ENCODE measurements around the gene IL32.
"Not testable (repeated sequence)": the region's sequence is repeated elsewhere in the genome, so short reads cannot be mapped to it uniquely, and the experiment has no call there.

The IL32 gene

DNA sequence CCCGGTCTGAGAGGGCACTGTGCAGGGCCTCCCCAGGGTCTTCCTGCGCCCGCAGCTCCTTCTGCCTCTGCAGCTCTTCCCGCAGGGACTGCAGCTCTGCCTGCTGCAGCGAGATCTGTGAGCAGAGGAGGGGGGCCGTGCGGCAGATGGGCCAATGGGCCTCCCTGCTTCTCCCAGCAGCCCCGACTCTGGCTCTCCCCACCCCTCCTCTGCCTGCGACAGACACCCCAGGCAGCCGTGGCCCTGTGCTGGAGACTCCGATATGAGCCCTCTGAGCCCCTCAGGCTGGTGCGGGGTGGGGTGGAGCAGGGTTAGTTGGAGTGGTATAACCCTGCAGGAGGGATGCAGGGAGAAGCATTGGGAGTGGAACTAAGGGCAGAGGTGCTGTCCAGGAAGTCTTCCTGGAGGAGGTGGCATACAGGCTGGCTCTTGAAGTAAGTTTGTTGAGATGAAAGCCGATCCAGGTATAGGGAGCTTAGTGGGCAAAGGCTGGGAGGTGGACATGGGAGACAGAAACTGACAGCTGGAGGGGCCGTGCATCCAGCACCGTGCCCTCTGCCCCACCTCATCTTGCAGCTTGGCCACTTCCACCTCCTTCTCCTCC, 36.6 kb upstream of the IL32 start:
- no peak for DNase-seq

DNA sequence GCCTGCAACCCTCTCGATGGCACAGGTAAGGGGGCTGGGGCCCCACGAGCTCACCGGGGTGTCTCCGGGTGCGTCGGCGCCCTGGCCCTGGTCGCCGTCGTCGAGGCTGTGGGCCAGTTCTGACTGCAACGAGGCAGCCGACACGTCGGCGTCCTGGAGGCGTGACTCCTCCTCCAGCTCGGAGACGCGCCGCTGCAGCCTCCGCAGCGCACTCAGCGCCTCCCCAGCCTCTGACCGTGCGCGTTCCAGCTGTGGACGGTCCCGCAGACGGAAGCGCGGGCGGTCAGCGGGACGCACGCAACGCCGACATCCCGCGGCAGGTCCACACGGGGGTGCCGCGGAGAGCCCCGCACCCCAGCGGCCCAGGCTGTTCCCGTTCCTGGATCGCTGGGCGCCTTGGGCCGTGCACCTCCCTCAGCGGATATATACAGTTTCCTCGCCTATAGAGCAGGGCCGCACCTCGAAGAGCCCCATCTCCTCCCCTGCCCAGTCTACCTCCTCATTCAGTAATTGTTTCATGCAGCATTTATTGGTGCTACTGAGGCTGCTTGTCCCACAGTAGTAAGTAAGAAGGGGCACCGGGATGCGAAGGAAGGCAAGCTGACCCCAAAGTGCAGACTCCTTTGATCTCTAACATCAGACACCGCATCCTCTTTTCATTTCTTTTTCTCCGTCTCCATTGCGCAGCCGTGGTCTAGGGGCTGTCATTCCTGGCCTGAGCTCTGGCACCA, 35.8 kb upstream of the IL32 start:
- peak; percentile 38 for DNase-seq

DNA sequence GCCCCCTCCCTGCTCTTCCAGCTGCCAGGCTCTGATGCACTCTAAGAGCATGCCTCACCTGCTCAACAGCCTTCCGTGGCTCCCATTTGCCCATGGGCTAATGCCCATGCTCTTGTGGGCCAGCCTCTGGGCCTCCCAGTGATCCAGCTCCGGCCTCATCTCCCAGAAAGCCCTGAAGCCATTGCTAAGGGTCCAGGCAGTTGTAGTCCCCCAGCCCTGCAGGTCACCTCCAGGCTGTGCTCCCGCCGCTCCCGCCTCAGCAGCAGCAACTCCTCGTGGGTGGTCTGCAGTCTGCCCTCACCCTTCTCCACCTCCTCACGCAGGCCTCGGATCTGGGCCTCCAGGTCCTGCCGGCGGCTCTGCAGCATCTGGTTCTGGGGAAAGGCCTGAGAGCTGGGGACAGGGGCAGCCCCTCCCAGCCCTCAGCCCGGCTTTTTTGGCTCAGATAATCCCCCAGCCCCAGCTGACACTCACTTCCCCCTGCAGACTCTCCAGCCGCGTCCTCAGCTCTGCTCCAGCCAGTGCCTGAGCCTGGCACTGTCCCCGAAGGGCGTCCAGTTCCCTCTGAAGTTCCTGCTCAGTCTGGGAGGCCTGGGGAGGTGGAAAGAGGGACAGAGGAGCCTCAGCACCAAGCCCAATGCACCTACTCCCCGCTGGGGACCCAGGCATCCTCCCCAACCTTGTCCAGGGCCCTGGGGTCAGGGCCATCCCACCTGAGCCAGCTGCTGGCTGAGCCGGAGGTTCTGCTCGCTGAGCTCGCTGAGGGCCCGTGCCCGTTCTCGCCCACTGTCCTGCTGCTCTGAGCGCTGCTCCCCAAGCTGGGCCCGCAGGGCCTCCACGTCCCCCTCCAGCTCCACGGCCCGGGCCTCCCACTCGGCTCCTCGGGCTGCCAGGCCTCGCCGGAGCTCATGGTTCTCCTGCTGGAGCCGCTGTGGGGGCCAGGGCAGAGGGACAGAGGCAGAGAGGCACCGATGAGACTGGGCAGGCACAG, 34.9 kb upstream of the IL32 start:
- DNase-seq = no peak

DNA sequence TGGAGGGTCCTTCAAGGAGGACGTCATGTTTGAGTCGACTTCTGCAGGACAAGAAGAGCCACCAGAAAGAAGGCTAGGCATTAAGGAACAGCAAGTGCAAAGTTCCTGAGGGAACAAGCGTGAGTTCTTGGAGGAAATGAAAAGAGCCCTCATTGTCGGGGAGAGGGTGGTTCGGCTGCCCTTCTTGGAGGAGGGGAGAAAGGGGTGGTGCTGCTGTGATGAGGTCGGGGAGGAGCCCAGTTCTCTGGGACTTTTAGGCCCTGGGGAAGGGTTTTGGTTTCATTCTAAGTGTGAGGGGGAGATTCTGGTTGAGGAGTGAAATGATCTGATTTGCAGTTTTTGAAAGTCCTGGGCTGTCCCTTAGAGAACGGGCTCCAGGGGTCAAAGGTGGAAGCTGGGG, 32.8 kb upstream of the IL32 start:
- DNase-seq = no peak

DNA sequence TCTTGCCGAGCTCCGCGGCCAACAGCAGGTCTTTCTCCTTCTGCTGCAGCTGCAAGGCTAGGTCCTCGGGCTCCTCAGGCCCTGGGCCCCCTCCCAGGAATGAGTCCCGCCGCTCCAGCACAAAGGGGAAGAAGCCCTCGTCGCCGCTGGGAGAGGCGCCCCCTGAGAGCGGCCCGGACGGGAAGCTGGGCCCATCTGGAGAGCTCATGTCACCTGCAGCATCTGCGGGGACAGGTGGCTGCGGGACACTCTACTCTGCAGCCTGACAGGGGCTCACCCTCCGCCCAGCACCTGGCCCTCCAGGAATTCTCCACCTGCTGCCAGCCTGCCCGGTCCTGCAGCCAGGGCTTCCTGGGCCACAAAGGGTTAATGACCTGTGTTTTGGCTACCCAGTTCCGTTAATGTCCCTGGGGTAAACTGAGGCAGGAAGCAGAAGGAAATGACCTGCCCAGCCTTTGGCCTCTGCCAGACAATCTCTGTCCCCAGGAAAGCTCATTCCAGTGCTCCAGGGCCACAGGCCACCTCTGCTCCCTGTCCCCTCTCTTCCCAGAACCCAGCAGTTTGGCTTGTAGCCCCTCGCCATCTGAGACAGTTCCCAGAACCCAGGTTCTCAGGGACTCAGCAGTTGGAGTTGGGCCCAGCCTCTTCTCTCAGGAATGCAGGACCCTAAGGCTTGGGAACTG, 30.0 kb upstream of the IL32 start:
- no peak for DNase-seq

DNA sequence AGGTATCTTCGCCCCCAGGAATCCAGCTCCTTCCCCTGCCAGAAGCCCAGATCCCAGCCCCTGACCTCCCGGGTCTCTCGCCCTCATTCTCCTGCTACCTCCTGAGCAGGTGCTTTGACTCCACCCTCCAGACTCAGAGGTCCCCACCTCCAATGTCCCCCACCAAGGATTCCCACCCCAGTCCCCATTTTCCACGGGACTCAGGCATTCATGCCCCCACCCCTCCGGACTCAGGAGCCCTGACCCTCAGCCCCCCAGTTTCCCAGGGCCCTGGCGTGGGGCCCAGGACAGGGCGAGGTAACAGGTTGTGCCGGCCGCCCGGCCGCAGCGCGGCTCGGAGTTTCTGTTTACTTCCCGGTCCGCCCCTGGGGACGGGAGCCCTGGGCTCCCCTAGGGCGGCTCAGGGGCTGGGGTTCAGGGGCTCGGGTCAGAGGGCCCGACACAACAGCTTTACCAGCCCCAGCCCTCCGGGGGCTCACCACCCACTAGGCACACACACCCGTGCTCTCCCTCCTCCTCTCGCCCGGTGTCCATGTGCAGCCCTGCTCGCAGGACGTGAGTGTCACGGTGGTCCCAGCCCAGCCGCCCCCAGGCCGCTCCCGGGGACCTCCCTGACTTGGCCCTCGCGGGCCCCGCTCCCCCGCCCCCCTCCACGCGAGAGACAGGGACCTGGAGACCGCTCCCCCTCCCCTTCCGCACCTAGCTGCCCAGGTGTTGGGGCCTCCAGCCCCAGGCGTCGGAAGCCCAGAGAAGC, 29.3 kb upstream of the IL32 start:
- no peak for DNase-seq

DNA sequence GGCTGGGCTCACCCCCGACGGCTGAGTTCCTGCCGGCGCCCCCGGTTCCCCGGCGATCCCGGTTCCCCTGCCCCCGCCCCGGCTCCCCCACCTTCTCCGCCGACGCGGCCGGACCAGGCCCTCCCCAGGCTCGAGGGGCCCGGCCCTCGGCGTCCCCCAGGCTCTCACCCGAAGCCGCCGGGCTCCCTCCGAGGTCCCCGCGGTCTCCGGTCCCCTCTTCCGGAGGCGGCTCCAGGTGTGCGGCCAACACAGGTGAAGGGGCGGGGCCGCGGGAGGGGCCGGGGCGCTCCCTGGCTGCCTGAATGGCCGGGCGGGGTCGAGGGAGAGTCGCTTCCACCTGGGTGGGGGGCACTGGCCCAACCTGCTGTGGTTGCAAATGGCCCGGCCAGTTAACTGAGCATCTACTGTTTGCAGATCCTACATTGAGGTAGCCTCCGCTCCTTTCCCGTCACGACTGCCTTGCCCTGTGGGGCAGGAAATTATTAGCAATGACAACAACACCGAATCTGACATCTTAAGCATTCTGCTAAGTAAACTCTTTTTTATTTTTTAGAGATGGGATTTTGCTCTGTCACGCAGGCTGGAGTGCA, 28.6 kb upstream of the IL32 start, which contains the start of gene BICDL2:
BICDL2 (minus strand) TSS at position 219 of the 590 bp plus-strand sequence. CDS start 1,448 bp downstream, outside the sequence.
- no peak for DNase-seq

DNA sequence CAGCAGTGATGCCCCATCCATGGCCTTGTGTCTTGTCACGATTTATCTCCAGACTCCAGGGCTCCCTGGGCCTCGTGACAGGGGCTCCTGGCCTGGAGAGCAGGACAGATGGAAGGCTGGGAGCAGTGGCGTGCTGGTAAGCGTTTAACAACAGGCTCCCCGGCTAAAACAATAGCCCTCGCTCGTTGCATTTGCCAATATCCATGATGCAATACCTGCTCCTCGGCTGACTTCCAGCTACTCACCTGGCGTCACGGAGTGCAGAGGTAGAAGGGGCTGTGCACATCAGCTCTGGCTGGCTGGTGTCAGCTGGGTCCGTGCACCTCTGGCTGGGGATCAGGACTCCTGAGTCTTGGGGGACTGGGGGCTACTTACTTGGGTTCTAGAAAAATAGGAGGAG, 27.2 kb upstream of the IL32 start:
- DNase-seq = no peak

DNA sequence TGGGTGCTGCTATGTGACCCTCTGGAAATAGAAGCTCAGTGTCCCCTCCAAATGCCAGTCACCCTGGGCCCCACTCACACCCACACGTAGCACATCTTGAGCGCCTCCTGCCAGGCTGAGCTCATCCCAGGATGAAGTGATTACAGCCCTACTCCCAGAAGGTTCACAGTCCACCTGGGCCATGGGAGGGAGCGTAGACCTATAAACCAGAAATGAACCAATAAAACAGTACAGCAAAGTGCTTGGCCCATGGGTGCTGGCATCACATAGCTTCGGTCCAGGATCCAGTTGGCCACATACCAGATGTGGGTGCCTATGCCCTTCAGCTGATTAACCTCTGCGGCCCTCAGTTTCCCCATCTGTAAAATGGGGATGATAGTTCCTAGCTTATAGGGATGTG, 26.5 kb upstream of the IL32 start:
- no peak for DNase-seq

DNA sequence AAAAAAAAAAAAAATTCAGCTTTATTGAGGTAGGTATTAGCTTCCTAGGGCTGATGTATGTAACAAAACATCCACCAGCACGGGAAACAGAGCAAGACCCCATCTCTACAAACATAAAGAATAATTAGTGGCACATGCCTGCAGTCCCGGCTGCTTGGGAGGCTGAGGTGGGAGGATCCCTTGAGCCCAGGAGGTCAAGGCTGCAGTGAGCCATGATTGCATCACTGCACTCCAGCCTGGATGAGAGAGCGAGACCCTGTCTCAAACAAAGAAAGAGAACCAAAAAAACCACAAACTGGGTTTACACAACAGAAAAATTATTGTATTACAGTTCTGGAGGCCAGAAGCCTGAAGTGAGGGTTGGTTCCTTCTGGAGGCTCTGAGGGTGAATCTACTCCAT, 23.1 kb upstream of the IL32 start:
- DNase-seq = no peak

DNA sequence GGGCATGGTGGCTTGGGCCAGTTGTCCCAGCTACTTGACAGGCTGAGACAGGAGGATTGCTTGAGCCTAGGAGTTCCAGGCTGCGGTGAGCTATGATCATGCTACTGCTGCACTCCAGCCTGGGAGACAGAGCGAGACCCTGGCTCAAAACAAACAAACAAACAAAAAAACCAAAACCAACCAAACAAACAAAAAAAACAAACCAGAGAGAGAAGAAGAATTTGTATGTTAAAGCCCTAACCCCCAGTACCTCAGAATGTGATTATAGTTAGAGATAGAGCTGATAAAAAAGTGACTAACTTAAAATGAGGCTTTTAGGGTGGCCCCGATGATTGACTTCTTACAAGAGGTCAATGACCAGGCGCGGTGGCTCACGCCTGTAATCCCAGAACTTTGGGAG, 20.7 kb upstream of the IL32 start:
- no peak for DNase-seq

DNA sequence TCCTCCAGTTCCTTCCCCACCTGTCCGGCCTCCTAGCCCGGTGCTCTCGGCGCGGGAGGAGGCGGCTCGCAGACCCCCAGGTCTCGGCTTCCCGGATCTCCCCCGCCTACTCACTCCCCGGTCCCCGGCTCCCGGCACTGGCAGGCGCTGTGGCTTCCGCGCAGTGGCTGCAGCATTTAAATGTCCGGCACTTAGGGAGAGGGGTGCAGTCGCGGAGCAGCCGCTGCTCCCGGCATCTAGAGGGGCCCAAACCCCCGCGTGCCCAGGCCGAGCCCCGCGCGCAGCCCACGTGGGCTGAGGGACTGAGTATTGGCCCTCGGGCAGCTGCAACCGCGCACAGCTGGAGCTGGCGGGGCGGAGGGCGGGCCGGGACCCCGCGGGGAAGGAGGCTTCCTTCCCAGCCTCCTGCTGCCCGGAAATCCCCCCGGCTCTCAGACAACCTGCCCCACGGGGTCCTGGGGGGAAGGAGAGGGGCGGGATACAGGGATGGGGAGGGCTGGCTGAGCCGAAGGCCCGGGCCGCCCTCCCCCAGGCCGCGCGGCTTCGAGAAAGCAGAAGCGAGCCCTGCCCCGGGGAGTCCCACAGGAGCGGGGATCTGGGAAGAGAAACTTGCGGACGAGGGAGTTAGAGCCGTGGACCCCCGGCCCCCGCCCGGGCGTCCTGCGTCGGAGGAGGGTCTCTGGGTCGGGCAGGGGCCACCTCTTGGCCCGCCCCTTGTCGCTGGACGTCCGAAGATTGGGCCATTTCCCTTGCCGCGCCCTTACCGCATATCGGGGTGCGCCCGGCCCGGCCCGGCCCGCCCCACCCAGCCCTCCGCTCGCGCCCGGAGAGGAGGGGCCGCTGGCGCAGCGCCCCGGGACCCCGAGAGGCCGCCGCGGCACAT, 19.4 kb upstream of the IL32 start, which contains the start of gene MMP25:
MMP25 (plus strand) TSS at position 804 of the 883 bp plus-strand sequence. CDS start 357 bp downstream, outside the sequence.
- DNase-seq = no peak

DNA sequence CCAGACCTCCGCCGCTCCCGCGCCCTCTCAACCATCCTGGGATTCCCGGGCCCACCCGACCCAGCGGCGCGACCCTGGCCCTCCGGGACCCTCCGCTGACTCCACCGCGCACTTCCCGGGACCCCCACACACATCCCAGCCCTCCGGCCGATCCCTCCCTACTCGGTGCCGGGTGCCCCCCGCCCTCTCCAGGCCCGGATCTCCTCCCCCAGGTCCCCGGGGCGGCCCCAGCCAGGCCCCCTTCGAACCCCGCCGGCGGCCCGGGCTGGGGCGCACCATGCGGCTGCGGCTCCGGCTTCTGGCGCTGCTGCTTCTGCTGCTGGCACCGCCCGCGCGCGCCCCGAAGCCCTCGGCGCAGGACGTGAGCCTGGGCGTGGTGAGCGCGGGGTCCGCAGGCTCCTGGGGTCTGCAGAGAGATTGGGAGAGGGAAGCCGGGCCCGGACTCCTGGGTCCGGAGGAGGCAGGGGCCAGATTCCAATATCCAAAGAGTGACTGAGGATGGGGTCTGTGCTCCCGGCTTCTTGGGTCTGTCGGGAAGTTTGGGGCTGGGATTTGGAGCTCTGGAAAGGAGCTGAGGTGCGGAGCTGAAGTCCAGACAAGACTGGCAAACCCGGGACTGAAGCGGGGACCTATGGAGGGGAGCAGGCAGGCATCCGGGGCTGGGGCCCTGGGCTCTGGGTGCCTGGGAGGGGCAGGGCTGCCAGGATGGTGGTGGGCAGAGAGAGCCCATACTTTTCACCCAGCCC, 18.6 kb upstream of the IL32 start:
- no peak for DNase-seq

DNA sequence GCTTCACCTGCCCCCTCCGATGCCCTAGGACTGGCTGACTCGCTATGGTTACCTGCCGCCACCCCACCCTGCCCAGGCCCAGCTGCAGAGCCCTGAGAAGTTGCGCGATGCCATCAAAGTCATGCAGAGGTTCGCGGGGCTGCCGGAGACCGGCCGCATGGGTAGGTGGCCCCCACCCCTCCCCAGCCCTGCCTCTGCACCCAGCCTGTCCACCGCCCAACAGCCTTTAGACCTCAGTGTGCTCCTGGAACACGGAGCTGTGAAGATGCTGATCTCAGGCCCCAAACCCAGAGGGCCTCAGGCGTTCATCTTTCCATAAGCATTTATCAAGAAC, 18.1 kb upstream of the IL32 start:
- no peak for DNase-seq

DNA sequence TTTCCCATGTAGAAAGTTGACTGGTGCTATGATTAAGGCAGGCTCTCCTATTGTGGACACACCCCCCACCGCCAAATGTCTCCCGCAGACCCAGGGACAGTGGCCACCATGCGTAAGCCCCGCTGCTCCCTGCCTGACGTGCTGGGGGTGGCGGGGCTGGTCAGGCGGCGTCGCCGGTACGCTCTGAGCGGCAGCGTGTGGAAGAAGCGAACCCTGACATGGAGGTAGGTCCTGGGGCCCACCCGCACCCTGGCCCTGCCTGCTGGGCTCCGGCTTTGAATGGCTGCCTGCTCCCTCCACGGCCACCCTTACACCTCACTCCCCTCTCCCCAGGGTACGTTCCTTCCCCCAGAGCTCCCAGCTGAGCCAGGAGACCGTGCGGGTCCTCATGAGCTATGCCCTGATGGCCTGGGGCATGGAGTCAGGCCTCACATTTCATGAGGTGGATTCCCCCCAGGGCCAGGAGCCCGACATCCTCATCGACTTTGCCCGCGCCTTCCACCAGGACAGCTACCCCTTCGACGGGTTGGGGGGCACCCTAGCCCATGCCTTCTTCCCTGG, 15.4 kb upstream of the IL32 start:
- no peak for DNase-seq

DNA sequence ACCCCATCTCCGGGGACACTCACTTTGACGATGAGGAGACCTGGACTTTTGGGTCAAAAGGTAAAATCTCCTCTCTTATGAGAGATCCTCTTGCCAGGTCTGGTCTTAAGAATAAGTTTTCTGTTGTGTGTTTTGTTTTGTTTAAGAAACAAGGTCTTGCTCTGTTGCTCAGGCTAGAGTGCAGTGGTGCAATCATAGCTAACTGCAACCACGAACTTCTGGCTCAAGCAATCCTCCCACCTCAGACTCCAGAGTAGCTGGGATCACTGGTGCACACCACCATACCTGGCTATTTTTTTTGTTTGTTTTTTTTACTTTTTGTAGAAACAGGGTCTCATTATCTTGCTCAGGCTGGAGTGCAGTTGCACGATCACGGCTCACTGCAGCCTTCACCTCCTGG, 15.0 kb upstream of the IL32 start:
- no peak for DNase-seq

DNA sequence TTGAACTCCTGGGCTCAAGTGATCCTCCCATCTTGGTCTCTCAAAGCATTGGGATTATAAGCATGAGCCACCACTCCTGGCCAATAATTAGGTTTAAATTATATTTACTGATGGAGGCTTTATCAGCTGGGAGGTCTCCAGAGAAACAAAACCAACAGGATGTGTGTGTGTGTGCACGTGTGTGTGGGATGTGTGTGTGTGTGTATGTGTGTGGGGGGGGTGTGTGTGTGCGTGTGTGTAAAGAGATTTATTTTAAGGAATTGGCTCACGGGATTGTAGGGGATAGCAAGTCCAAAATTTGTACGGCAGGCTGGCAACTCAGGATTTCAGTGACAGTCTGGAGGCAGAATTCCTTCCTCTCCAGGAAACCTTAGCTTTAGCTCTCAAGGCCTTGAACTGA, 14.4 kb upstream of the IL32 start:
- DNase-seq = no peak

DNA sequence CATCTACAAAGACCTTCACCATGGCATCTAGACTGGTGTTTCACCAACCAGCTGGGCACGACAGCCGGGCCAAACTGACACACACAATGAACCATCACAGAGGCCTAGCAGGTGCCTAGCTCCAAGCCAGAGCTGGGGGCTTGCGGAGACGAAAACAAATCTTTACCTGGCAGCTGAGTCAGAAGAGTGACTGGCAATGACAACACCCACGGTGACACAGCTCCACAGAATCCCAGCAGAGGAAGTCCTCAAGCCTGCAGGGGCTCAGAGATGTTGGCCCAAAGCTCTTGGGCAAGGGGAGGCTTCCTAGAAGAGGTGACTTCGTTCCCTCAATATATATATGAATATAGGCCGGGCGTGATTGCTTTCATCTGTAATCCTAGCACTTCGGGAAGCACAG, 13.9 kb upstream of the IL32 start:
- no peak for DNase-seq

DNA sequence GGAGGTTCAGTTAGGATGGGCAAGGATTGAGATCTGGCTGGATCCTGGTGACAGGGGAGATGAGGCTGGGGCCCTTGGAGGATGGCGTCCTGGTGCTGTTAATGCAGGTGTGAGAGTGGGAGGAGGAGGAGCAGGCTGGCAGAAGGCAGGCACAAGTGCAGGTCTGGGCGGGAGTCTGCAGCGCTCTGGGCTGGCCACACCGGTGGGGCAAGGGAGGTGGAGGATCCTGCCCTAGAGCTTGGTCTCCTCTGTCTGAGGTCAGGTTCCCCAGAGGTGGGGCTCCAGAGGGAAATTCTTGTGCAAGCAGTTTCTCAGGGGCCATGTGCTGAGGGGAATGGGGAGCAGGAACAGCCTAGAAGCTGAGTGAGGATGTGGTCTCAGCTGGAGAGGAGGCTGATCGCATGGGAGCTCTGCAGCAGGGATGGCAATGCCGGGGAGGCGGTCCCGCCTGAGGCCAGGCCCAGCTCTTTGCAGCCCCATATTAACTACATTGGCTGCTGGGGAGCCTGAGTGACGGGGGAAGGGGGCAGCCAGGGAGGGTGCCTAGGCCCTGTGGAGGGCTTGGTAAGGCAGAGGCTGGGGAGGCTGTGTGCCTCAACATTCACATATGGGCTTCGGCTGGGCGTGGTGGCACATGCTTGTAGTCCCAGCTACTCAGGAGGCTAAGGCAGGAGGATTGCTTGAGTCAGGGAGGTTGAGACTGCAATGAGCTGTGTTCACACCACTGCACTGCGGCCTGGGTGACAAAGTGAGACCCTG, 12.7 kb upstream of the IL32 start:
- not testable (repeated sequence) for DNase-seq

Measured in stimulated activated CD4-positive, alpha-beta T cell treated with anti-CD3 and anti-CD28 coated beads, Interleukin-4, amount 100 ng/mL, for 24 hours (primary cell).